Measurements from ENCODE around the gene STIM1. TPM values are rescaled to one million over a fixed set of nuclear protein-coding genes. Genes with fewer than 3 reads are reported as not detected.

STIM1 gene
- total RNA-seq, 1 experiment from 2014 or later = 15.2 TPM

GRCh38 chr11:3893311-3893710 lies 37.8 kb downstream of the STIM1 start:
- no peaks in the 10 kb centered on the region for H4K20me1 ChIP-seq (ENCODE audit: control insufficient read depth, insufficient read depth, insufficient read length)
- H3K23me2 ChIP-seq (ENCODE audit: insufficient read length, low read depth, low read length, poor library complexity, severe bottlenecking) = no peaks in the 10 kb centered on the region
- H3K79me1 ChIP-seq (ENCODE audit: insufficient read depth, low read depth, low read length, poor library complexity, severe bottlenecking) = no peaks in the 10 kb centered on the region
- no peaks in the 10 kb centered on the region for H3K9me3 ChIP-seq (ENCODE audit: control insufficient read depth, low read depth, low read length)
- H3T11ph ChIP-seq (ENCODE audit: low read length) = no peak overlapping the region
- no peak overlapping the region for H3K56ac ChIP-seq (ENCODE audit: insufficient read length, low read depth, low read length)
- no peak overlapping the region for H2BK5ac ChIP-seq (ENCODE audit: insufficient read length, low read length)
- H3K23ac ChIP-seq (ENCODE audit: insufficient read length, low read depth, low read length) = no peak overlapping the region
- no peak overlapping the region for H3K18ac ChIP-seq (ENCODE audit: insufficient read length, low read depth, low read length)
- H4K5ac ChIP-seq (ENCODE audit: insufficient read length, low read depth, low read length) = no peak overlapping the region
- no peak overlapping the region for H2AK5ac ChIP-seq (ENCODE audit: insufficient read length, low read length)
- no peak overlapping the region for H4K8ac ChIP-seq (replicated peaks; ENCODE audit: insufficient read length, low read depth, low read length)
- no peak overlapping the region for H3K4me2 ChIP-seq (ENCODE audit: insufficient read depth, insufficient read length, low read length)
- H3K4me1 ChIP-seq (ENCODE audit: insufficient read depth, low read length) = no peaks in the 10 kb centered on the region
- no peak overlapping the region for H4K91ac ChIP-seq (ENCODE audit: insufficient read length, low read depth, low read length)
- WGBS (ENCODE audit: extremely low coverage, insufficient read length, low lambda C conversion rate) = no CpG with 5 or more reads among the region's 2 CpGs
- no peaks in the 10 kb centered on the region for H3K27me3 Mint-ChIP-seq (ENCODE audit: low read depth)
- no peak overlapping the region for H2BK120ac ChIP-seq (ENCODE audit: low read depth, low read length, poor library complexity, severe bottlenecking)
- no peaks in the 10 kb centered on the region for H3K9me3 Mint-ChIP-seq
- no peak overlapping the region for H3K4ac ChIP-seq (ENCODE audit: low read depth, low read length)
- H2AFZ ChIP-seq (ENCODE audit: low read length) = no peak overlapping the region
- no peaks in the 10 kb centered on the region for H3K36me3 Mint-ChIP-seq (ENCODE audit: insufficient read depth in 1 of 3, low read depth in 3 of 3)
- no peak overlapping the region for H2BK15ac ChIP-seq (ENCODE audit: low read depth, low read length)
- no peak overlapping the region for H2BK12ac ChIP-seq (ENCODE audit: insufficient read length, low read depth, low read length)
- DNase-seq = no peak
- H3K27me3 ChIP-seq (ENCODE audit: insufficient read depth, low read length) = no peaks in the 10 kb centered on the region
- H3K4me1 Mint-ChIP-seq = no peaks in the 10 kb centered on the region
- H3K27ac Mint-ChIP-seq = no peak overlapping the region
- no peak for TF ChIP-seq CTCF (conservative IDR thresholded peaks at IDR 0.05)
- H3K79me2 ChIP-seq (ENCODE audit: insufficient read depth, low read length) = no peaks in the 10 kb centered on the region
- no peak overlapping the region for H2BK20ac ChIP-seq (ENCODE audit: low read depth, low read length, poor library complexity, severe bottlenecking)
- H3K4me3 Mint-ChIP-seq = no peak overlapping the region
- no peak overlapping the region for H3K9ac ChIP-seq (ENCODE audit: extremely low read depth, insufficient read length, low read length)
- no peak overlapping the region for H3K14ac ChIP-seq (ENCODE audit: insufficient read depth, low read length)
- no peak overlapping the region for H3K27ac ChIP-seq (ENCODE audit: insufficient read length, low read depth, low read length)

Measured in H9 (cell line).